ENCODE data around the gene TMEM150A.
A peak's percentile ranks its signal among the peaks of the same experiment; 100 is the strongest.

TMEM150A gene

GRCh38 chr2:85596026-85596333 is 6.5 kb downstream of the TMEM150A start:
- TF ChIP-seq TAF1 (IDR thresholded peaks at IDR 0.05; ENCODE audit: borderline replicate concordance, insufficient read depth, low read length) (no peak), FOXP2 (optimal IDR thresholded peaks at IDR 0.05; ENCODE audit: borderline replicate concordance, extremely low read depth, extremely low read length, insufficient read depth) (no peak), POLR2AphosphoS5 (IDR thresholded peaks at IDR 0.05; ENCODE audit: low read depth, low read length) (no peak), SIN3A (IDR thresholded peaks at IDR 0.05; ENCODE audit: borderline replicate concordance, insufficient read depth, low read length) (no peak)
- TF ChIP-seq, protein P1, sequence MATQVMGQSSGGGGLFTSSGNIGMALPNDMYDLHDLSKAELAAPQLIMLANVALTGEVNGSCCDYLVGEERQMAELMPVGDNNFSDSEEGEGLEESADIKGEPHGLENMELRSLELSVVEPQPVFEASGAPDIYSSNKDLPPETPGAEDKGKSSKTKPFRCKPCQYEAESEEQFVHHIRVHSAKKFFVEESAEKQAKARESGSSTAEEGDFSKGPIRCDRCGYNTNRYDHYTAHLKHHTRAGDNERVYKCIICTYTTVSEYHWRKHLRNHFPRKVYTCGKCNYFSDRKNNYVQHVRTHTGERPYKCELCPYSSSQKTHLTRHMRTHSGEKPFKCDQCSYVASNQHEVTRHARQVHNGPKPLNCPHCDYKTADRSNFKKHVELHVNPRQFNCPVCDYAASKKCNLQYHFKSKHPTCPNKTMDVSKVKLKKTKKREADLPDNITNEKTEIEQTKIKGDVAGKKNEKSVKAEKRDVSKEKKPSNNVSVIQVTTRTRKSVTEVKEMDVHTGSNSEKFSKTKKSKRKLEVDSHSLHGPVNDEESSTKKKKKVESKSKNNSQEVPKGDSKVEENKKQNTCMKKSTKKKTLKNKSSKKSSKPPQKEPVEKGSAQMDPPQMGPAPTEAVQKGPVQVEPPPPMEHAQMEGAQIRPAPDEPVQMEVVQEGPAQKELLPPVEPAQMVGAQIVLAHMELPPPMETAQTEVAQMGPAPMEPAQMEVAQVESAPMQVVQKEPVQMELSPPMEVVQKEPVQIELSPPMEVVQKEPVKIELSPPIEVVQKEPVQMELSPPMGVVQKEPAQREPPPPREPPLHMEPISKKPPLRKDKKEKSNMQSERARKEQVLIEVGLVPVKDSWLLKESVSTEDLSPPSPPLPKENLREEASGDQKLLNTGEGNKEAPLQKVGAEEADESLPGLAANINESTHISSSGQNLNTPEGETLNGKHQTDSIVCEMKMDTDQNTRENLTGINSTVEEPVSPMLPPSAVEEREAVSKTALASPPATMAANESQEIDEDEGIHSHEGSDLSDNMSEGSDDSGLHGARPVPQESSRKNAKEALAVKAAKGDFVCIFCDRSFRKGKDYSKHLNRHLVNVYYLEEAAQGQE (IDR thresholded peaks at IDR 0.05; ENCODE audit: insufficient read depth in 1 of 2, low read depth in 2 of 2, low read length in 2 of 2) = no peak

GRCh38 chr2:85595301-85596025 is 7.0 kb downstream of the TMEM150A start, which contains the start of gene RNF181:
Gene RNF181 (plus strand): TSS chr2:85595745. CDS start chr2:85595764, 19 bp downstream.
- TF ChIP-seq TAF1 (IDR thresholded peaks at IDR 0.05; ENCODE audit: borderline replicate concordance, insufficient read depth, low read length) = peak; percentile 71; the same call in 1 of the 2 replicates
- TF ChIP-seq, protein P1 (IDR thresholded peaks at IDR 0.05; ENCODE audit: insufficient read depth in 1 of 2, low read depth in 2 of 2, low read length in 2 of 2) = peak in 1 of 2 experiments; percentile 25; a peak in 1 of 4 replicates
- TF ChIP-seq FOXP2 (optimal IDR thresholded peaks at IDR 0.05; ENCODE audit: borderline replicate concordance, extremely low read depth, extremely low read length, insufficient read depth) = no peak
- peak; percentile 88 for TF ChIP-seq POLR2AphosphoS5 (IDR thresholded peaks at IDR 0.05; ENCODE audit: low read depth, low read length)
- TF ChIP-seq SIN3A (IDR thresholded peaks at IDR 0.05; ENCODE audit: borderline replicate concordance, insufficient read depth, low read length) = peak; percentile 16; the same call in 1 of the 2 replicates

GRCh38 chr2:85594715-85595300 is 7.7 kb downstream of the TMEM150A start:
- TF ChIP-seq, protein P1 (IDR thresholded peaks at IDR 0.05; ENCODE audit: insufficient read depth in 1 of 2, low read depth in 2 of 2, low read length in 2 of 2) = no peak
- TF ChIP-seq TAF1 (IDR thresholded peaks at IDR 0.05; ENCODE audit: borderline replicate concordance, insufficient read depth, low read length) = no peak
- TF ChIP-seq SIN3A (IDR thresholded peaks at IDR 0.05; ENCODE audit: borderline replicate concordance, insufficient read depth, low read length) = no peak
- no peak for TF ChIP-seq FOXP2 (optimal IDR thresholded peaks at IDR 0.05; ENCODE audit: borderline replicate concordance, extremely low read depth, extremely low read length, insufficient read depth)
- TF ChIP-seq POLR2AphosphoS5 (IDR thresholded peaks at IDR 0.05; ENCODE audit: low read depth, low read length) = no peak

DNA sequence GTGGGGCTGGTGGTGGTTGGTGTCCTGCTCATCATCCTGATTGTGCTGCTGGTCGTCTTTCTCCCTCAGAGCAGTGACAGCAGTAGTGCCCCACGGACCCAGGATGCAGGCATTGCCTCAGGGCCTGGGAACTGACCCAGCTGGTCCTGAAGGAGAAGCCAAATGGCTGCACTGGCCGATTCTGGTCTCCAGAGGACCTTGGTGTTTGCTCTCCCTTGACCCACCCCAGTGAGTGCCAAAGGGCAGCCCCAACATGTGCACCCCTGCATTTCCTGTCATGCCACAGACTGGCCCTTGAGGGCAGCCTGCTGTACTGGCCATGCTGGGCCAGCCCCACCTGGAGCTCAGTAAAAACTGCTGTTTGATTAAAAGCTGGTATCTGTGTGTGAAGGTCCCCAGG is 9.5 kb downstream of the TMEM150A start:
- no peak for TF ChIP-seq POLR2AphosphoS5 (IDR thresholded peaks at IDR 0.05; ENCODE audit: low read depth, low read length)
- no peak for TF ChIP-seq TAF1 (IDR thresholded peaks at IDR 0.05; ENCODE audit: borderline replicate concordance, insufficient read depth, low read length)
- no peak for TF ChIP-seq SIN3A (IDR thresholded peaks at IDR 0.05; ENCODE audit: borderline replicate concordance, insufficient read depth, low read length)
- TF ChIP-seq, protein P1 (IDR thresholded peaks at IDR 0.05; ENCODE audit: insufficient read depth in 1 of 2, low read depth in 2 of 2, low read length in 2 of 2) = no peak
- no peak for TF ChIP-seq FOXP2 (optimal IDR thresholded peaks at IDR 0.05; ENCODE audit: borderline replicate concordance, extremely low read depth, extremely low read length, insufficient read depth)
